ENCODE results near the gene MXRA8. TPM values are rescaled to one million over a fixed set of nuclear protein-coding genes. Genes with fewer than 3 reads are reported as not detected.

Gene MXRA8
- total and polyA plus RNA-seq, 9 of the 15 experiments (the other 6 are each of a cell fraction or from before 2014, with no cell fraction given) = 0.66 to 11.3 (median 6.3) TPM

GRCh38 chr1:1394116-1394515 lies 35.8 kb upstream of the MXRA8 start (continued):
- no peak for TF ChIP-seq FOXO4 (CRISPR knock-in tag; IDR thresholded peaks at IDR 0.05)
- TF ChIP-seq HDGF (IDR thresholded peaks at IDR 0.05) = no peak
- no peak for TF ChIP-seq CC2D1A (IDR thresholded peaks at IDR 0.05)
- no peak for TF ChIP-seq SMARCC2 (IDR thresholded peaks at IDR 0.05; ENCODE audit: low read depth)
- TF ChIP-seq HDAC2 (IDR thresholded peaks at IDR 0.05) = no peak
- TF ChIP-seq MAFK (IDR thresholded peaks at IDR 0.05; ENCODE audit: low read length) = no peak
- no peak for TF ChIP-seq NKRF (IDR thresholded peaks at IDR 0.05; ENCODE audit: borderline replicate concordance)
- TF ChIP-seq CEBPB (tag; IDR thresholded peaks at IDR 0.05) = no peak

GRCh38 chr1:1393428-1393827 lies 35.1 kb upstream of the MXRA8 start:
- ChIA-PET POLR2A (interaction anchor here (0.5 to 1.3 kb wide), 5 partner anchors 9 to 272 kb away, joined by 3 to 8 read pairs (median 3); no protein-coding TSS in a partner anchor), CTCF (ENCODE audit: low intra/inter-chr PET ratio) (no interaction called here)
- Histone ChIP-seq H3K4me1 (replicated peaks in 1 of 2; ENCODE audit: control insufficient read depth in 2 of 2, insufficient read depth in 2 of 2, low read length in 2 of 2) (peaks cover 16 to 20% of the 10 kb centered on the region in 2 experiments), H3K9ac (ENCODE audit: insufficient read depth in 1 of 2, low read depth in 2 of 2, low read length in 2 of 2) (peak overlapping the region in 1 of 2 experiments; percentile 74; a peak in 1 of 4 replicates), H3K27me3 (ENCODE audit: control insufficient read depth in 2 of 2, insufficient read depth in 2 of 2, low read length in 2 of 2) (no peaks in the 10 kb centered on the region), H3K4me3 (no peak overlapping the region), H3K36me3 (ENCODE audit: control insufficient read depth, insufficient read depth, low read length) (peaks cover 91% of the 10 kb centered on the region), H3K9me1 (ENCODE audit: control insufficient read depth, insufficient read depth, low read length) (no peaks in the 10 kb centered on the region), H3K4me2 (ENCODE audit: insufficient read depth, low read length) (no peak overlapping the region), H3K9me3 (replicated peaks; ENCODE audit: control insufficient read depth, insufficient read depth, low read depth, low read length) (no peaks in the 10 kb centered on the region), H3K27ac (ENCODE audit: extremely low read depth, low read depth, low read length) (no peak overlapping the region), H2AFZ (ENCODE audit: low read depth, low read length) (no peak overlapping the region), H4K20me1 (replicated peaks; ENCODE audit: control insufficient read depth, insufficient read depth, low read length) (no peaks in the 10 kb centered on the region), H3K79me2 (ENCODE audit: control insufficient read depth, insufficient read depth, low read length) (peaks cover 49% of the 10 kb centered on the region)
- BruUV-seq (replicated peaks) = no TSS peak
- in situ Hi-C loops (cut with MboI) = no loop called here
- WGBS (ENCODE audit: insufficient coverage, low coverage, missing lambda C conversion rate) = 96% methylated on average over 11 of the region's 11 CpGs
- DNase-seq (ENCODE audit: extremely low read depth in 1 of 4, low spot score in 3 of 4) (peak in 1 of 4 experiments; percentile 9), ATAC-seq (no peak), FAIRE-seq (no peak)
- TF ChIP-seq RBFOX2 (IDR thresholded peaks at IDR 0.05; ENCODE audit: low read depth, low read length) (peak; percentile 60), POLR2G (IDR thresholded peaks at IDR 0.05; ENCODE audit: low read depth, low read length) (peak; percentile 54), PML (IDR thresholded peaks at IDR 0.05; ENCODE audit: low read length) (0 out of 2 replicates have a peak, but pooled peaks have one; percentile 20), RBM22 (IDR thresholded peaks at IDR 0.05; ENCODE audit: low read depth, low read length, poor library complexity, severe bottlenecking) (no peak)
- intact Hi-C loops (cut with micrococcal nuclease) = loop anchor here (10.0 kb wide), 1 partner anchor 121 kb away; the partner anchor contains the start of gene ATAD3A
